Stimulated activated naive CD8-positive, alpha-beta T cell treated with anti-CD3 and anti-CD28 coated beads, Interleukin-15, amount 100 ng/mL, for 72 hours (primary cell): ENCODE measurements around the gene BCL7C.

Experiments used
- ATAC-seq: fragments of 150-1000 bp; cut with Tn5 transposase; 2 replicates; pipeline ENCODE4 v1.10.0; 2021; ENCODE audit warnings: mild to moderate bottlenecking, moderate library complexity
- DNase-seq, 2 donors: peaks; one replicate each; pipeline ENCODE4 v3.0.0; 2021 to 2022
- H3K27ac Mint-ChIP-seq, 2 donors: one replicate each; pipeline ENCODE4 v1.8.0; 2022; ENCODE audit warnings: mild to moderate bottlenecking in 2 of 2, mixed read lengths in 2 of 2, moderate library complexity in 2 of 2
- H3K27me3 Mint-ChIP-seq: one replicate; pipeline ENCODE4 v1.8.0; 2022; ENCODE audit warnings: mixed read lengths
- H3K4me1 Mint-ChIP-seq: one replicate; pipeline ENCODE4 v1.8.0; 2022; ENCODE audit warnings: mild to moderate bottlenecking, mixed read lengths
- H3K4me3 Mint-ChIP-seq, 2 donors: one replicate each; pipeline ENCODE4 v1.8.0; 2022; ENCODE audit warnings: mild to moderate bottlenecking in 2 of 2, mixed read lengths in 2 of 2, moderate library complexity in 1 of 2
- H3K9me3 Mint-ChIP-seq, 2 donors: one replicate each; pipeline ENCODE4 v1.8.0; 2022; ENCODE audit warnings: mixed read lengths in 2 of 2

BCL7C gene

DNA sequence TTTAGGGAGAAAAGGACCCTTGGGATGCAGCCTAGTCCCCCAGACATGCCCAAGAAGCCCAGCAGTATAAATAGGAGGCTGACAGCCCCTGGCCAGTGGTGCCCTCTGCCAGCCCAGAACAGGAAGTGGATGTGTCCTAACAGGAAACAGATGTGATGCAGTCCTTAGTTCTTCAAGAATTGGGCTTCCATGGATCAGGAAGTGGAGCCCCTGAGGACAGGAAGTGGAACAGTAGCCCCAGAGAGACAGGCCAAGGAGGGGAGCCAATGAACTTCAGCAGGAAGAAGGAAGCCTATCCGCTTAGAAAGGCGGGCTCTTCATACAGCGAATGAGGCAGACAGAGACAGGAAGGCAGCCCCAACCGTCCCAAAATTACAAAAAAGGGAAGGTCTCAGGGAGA lies 9.7 kb upstream of the BCL7C start:
- ATAC-seq (no peak), DNase-seq (peak; percentile 20 to 24)

DNA sequence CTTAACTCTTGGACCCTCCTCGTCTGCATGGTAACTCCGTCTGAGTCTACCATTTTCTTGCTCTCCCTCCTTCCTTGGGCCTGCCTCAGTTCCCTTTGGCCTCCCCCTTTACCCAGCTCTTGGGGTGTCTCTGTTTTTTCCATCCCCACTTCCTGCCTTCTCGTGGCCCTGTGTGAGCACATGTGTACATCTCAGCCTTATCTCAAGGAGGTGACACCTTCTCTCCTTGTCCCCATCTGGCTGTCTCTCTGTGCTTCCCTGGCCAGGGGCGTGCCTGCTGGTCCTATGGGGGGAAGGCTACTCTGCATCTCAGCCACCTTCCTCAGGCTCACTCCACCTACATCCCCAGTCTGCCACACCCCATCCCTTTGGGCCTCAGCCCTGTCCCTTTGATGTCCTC lies 9.1 kb upstream of the BCL7C start:
- ATAC-seq (peak; percentile 56), DNase-seq (peak; percentile 29 to 43)
- Mint-ChIP-seq H3K4me3 (peak overlapping the region; percentile 97 to 100), H3K27ac (peak overlapping the region; percentile 97 to 99), H3K4me1 (peaks cover 26% of the 10 kb centered on the region), H3K9me3 (peaks cover 4 to 8% of the 10 kb centered on the region in 2 donors), H3K27me3 (no peaks in the 10 kb centered on the region)

More for the DNA sequence above, 9.7 kb upstream of the BCL7C start:
- peak overlapping the region; percentile 98 for H3K27ac Mint-ChIP-seq
- peak overlapping the region; percentile 67 to 100 for H3K4me3 Mint-ChIP-seq
- peaks cover 4 to 8% of the 10 kb centered on the region in 2 donors for H3K9me3 Mint-ChIP-seq
- no peaks in the 10 kb centered on the region for H3K27me3 Mint-ChIP-seq
- H3K4me1 Mint-ChIP-seq = peaks cover 26% of the 10 kb centered on the region

DNA sequence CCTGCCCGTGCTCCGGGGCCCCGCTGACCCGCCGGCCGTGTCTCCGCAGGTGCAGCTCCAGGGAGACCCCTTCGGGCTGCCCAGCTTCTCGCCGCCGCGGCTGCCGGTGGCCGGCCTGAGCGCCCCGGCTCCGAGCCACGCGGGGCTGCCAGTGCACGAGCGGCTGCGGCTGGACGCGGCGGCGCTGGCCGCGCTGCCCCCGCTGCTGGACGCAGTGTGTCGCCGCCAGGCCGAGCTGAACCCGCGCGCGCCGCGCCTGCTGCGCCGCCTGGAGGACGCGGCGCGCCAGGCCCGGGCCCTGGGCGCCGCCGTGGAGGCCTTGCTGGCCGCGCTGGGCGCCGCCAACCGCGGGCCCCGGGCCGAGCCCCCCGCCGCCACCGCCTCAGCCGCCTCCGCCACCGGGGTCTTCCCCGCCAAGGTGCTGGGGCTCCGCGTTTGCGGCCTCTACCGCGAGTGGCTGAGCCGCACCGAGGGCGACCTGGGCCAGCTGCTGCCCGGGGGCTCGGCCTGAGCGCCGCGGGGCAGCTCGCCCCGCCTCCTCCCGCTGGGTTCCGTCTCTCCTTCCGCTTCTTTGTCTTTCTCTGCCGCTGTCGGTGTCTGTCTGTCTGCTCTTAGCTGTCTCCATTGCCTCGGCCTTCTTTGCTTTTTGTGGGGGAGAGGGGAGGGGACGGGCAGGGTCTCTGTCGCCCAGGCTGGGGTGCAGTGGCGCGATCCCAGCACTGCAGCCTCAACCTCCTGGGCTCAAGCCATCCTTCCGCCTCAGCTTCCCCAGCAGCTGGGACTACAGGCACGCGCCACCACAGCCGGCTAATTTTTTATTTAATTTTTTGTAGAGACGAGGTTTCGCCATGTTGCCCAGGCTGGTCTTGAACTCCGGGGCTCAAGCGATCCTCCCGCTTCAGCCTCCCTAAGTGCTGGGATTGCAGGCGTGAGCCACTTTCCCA lies 8.4 kb upstream of the BCL7C start:
- Mint-ChIP-seq H3K27me3 (no peaks in the 10 kb centered on the region), H3K9me3 (peaks cover 4 to 8% of the 10 kb centered on the region in 2 donors), H3K27ac (peak overlapping the region; percentile 97 to 99), H3K4me1 (peaks cover 29% of the 10 kb centered on the region), H3K4me3 (peak overlapping the region; percentile 97 to 100)
- peak; percentile 69 to 77 for DNase-seq
- peak; percentile 89 for ATAC-seq

DNA sequence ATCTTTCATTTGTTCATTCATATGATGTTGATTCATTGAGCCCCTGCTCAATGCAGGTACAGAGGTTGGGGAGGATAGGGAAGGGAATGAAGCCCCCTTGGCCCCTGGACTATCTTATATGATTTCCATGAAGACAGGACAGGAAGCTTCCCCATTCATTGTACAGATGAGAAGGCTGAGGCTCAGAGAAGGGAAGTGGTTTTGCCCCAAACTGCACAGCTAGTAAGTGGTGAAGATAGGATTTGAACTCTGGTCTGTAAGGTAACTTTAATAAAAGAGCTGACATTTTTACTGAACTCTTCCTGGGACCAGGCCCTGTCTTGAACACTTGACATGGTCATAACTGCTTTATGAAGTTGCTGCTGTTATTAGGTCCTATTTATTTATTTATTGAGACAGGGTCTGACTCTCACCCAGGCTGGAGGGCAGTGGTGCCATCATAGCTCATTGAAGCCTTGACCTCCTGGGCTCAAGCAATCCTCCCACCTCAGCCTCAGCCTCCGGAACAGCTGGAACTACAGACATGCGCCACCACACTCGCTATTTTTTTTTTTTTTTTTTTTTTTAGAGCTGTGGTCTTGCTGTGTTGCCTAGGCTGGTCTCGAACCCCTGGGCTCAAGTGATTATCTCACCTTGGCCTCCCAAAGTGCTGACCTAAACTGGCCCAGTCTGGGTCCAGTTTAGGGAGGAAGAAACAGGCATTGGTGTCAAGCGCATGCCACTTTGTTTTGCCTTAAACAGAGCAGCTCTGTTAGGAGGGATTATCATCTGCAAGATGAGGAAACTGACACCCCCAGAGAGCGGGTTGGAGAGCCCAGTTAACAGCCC lies 7.5 kb upstream of the BCL7C start:
- no peak for DNase-seq
- Mint-ChIP-seq H3K27ac (peak overlapping the region; percentile 74 to 87), H3K27me3 (no peaks in the 10 kb centered on the region)

DNA sequence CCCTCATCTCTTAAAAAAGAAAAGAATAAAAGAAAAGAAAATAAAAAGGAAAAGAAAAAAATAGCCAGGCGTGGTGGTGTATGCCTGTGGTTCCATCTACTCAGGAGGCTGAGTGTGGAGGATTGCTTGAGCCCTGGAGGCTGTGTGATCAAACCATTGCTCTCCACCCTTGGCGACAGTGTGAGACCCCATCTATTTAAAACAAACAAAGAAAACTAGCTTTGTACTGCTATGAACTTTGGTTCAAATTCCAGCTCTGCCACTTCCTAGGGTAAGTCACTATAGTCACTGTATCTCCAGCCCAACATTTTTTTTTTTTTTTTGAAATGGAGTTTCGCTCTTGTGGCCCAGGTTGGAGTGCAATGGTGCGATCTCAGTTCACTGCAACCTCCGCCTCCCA lies 6.7 kb upstream of the BCL7C start:
- ATAC-seq = no peak
- no peaks in the 10 kb centered on the region for H3K27me3 Mint-ChIP-seq
- peaks cover 46% of the 10 kb centered on the region for H3K4me1 Mint-ChIP-seq
- H3K9me3 Mint-ChIP-seq = peaks cover 4 to 8% of the 10 kb centered on the region in 2 donors
- no peak for DNase-seq
- no peak overlapping the region for H3K4me3 Mint-ChIP-seq
- no peak overlapping the region for H3K27ac Mint-ChIP-seq

More for the DNA sequence above, 7.5 kb upstream of the BCL7C start:
- Mint-ChIP-seq H3K4me1 (peaks cover 38% of the 10 kb centered on the region), H3K4me3 (peak overlapping the region; percentile 60 to 72), H3K9me3 (peaks cover 4 to 8% of the 10 kb centered on the region in 2 donors)
- ATAC-seq = no peak

DNA sequence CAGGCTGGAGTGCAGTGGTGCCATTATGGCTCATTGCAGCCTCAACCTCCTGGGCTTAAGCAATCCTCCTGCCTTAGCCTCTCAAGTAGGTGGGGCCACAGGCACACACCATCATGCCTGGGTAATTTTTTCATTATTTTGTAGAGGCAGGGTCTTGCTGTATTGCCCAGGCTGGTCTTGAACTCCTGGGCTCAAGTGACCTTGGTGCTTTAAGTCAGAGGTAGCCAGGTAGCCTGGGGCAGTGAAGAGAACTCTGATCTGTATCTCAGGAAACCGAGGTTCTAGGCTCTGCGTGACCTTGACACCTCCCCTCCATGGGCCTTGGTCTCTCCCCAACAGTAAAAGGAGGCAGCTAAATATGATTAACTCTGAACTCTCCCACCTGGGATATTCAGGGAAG lies 5.9 kb upstream of the BCL7C start:
- Mint-ChIP-seq H3K4me1 (peaks cover 54% of the 10 kb centered on the region), H3K27me3 (no peaks in the 10 kb centered on the region), H3K27ac (no peak overlapping the region), H3K9me3 (peaks cover 4 to 8% of the 10 kb centered on the region in 2 donors), H3K4me3 (no peak overlapping the region)
- ATAC-seq (no peak), DNase-seq (no peak)

DNA sequence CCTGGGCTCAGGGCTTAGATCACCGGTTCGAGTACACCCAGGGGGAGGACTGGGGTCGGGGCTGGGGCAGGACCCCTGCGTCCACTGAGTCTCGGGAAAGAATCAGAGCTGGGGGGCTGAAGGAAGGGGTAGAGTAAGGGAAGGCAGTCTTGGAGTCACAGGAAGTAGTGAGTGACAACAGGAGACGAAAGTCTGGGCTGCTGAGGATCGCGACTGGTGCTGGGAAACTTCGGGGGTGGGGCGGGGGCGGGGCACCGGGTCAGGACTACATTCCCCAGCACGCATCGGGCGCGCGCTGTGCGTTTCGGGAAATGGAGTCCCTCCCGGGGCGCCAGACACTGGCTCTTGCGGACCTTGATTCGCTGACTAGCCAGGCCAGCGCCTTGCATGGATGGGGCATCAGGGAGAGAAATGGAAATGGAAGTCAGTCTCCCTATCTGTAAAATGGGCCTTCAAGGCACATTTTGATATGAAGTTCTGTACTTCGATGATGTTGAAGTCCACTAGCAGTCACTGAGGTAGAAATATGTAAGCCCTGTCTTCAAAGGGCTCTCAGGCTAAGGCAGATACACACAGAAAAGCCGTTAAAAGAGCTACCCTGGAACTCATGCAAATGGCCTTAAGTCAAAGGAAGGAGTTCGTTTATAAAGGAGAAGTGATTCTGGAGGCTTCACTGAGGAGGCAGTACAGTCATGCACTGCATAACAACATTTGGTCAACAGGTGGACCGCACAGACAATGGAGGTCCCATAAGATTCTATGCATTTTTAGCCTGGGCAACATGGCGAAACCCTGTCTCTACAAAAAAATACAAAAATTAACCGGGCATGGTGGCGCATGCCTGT lies 3.2 kb upstream of the BCL7C start:
- H3K27me3 Mint-ChIP-seq = no peaks in the 10 kb centered on the region
- peak; percentile 59 for ATAC-seq
- peak; percentile 76 to 83 for DNase-seq
- H3K27ac Mint-ChIP-seq = peak overlapping the region; percentile 35 to 89
- no peaks in the 10 kb centered on the region for H3K9me3 Mint-ChIP-seq
- H3K4me3 Mint-ChIP-seq = peak overlapping the region; percentile 76 to 82
- H3K4me1 Mint-ChIP-seq = peaks cover 59% of the 10 kb centered on the region

DNA sequence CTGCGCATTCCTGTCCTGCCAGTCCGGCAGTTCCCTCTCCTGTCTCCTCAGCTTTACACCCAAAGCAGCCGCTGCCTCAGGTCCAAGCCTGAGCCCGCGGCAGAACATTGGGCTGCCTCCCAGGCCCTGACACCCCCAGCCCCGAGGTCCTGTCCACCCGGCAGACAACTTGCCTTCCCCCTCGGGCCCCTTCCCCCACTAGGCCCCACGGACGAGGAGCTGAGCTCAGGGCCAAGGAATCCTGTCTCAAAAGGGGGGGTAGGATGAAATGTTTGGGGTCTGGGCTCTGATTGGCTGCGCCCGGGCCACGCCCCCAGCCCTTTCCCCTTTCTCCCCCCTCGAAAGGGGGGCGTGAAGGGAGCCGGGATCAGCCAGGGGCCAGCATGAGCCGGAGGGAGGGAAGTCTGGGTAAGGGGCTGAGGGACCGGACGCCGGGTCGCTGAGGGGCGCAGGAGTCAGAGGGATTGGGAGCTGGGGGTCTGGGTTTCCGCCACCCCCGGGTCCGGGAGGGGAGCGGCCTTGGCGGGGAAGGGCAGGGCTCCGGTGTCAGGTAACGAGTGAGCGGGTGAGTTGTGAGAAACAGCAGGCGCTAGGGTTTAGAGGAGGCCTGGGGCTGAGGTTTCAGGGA lies 2.5 kb upstream of the BCL7C start, which contains the start of gene CTF1:
TSS of gene CTF1 (plus strand) at position 354 of the 628 bp plus-strand sequence. CDS start at position 384, 30 bp downstream.
- ATAC-seq = no peak
- Mint-ChIP-seq H3K27me3 (no peaks in the 10 kb centered on the region), H3K27ac (peak within 1 kb of the TSS; percentile 35 to 89), H3K9me3 (no peaks in the 10 kb centered on the region), H3K4me1 (peaks cover 59% of the 10 kb centered on the region), H3K4me3 (peak within 1 kb of the TSS; percentile 76 to 82)
- DNase-seq = peak in 1 of 2 donors; percentile 12

DNA sequence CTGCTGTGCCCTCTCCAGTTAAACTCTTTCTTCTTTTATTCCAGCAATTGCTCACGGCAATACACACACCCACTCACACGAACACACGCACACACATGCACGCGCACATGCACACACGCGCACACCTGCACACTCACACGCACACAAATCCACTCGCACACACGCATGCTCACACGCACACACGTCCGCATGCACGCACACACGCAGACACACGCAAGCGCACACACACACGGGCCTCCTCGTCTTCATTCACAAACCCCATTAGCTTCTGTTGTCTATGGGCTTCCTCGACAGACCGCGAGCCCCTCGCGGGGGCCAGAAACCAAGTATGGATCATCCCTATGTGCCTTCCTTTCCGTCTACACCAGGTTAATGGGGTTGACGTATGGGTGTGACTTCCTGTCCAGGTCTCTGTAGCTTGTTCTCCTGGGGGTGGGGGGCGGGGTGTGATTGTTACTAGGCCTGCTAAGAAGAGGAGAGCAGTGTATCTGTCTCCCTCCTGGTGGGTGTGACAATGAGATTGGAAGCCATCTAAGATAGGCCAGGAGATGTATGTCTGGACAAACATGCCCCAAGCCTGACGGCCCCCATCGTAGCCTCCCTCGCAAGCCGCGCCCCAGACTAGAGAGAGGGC lies 1.9 kb upstream of the BCL7C start:
- DNase-seq (peak in 1 of 2 donors; percentile 16), ATAC-seq (no peak)
- Mint-ChIP-seq H3K27me3 (no peaks in the 10 kb centered on the region), H3K4me3 (no peak overlapping the region), H3K9me3 (no peaks in the 10 kb centered on the region), H3K4me1 (peaks cover 53% of the 10 kb centered on the region), H3K27ac (no peak overlapping the region)

DNA sequence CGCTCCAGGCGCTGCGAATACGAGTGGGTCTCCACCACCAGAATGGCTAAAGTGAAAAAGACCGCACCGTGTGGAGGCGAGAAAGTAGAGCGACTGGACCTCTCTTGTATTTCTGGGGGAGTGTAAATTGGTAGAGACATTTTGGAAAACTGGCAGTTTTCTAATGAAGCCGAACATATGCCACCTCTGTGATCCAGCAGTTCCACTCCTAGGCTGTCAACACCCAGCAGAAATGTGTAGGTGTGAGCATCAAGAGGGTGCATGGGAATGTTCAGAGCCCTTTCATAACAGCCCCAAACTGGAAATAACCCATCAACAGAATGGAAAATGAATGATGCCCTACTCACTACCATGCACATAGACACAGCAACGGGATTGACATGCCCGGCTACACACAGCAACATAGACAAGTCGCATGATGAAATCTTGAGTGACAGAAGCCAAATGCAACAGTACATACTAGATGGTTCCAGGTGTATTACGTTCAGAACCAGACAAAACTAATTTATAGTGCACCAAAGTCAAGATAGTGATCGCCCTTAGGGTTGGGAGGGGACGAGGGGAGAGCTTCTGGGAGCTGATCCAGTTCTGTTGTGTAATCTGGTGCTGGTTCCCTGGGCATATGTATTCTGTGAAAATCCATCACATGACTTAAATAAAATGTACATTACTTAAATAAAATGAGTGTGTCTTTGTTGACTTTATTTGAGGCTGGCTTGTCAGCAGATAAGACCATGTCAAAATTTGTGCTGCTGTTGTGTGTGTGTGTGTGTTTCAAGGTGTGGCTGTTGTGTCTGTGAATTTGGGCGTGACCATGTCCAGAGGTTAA lies 877 bp upstream of the BCL7C start:
- H3K4me3 Mint-ChIP-seq = peak overlapping the region; percentile 70 to 79
- H3K9me3 Mint-ChIP-seq = no peaks in the 10 kb centered on the region
- no peaks in the 10 kb centered on the region for H3K27me3 Mint-ChIP-seq
- peak overlapping the region in 1 of 2 donors; percentile 20 for H3K27ac Mint-ChIP-seq
- peaks cover 51% of the 10 kb centered on the region for H3K4me1 Mint-ChIP-seq
- DNase-seq (no peak), ATAC-seq (no peak)

DNA sequence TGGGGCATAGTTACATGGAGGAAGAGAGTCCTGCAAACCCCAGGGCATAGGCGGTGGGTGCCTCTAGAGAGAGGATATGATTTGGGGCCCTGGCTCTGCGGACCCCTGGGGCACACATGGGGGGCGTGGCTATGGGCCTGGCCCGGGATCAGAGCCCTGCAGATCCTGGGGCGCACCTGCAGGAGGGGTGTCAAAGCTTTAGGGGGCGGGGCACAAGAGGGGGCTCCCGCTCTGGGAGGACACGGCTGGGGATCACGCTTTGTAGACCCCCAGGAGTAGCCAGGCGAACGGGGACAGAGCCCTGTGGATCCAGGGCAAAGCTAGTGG lies 497 bp downstream of the BCL7C start:
- Mint-ChIP-seq H3K4me3 (peak overlapping the region; percentile 93 to 96), H3K27ac (peak overlapping the region; percentile 96 to 97), H3K4me1 (peaks cover 57% of the 10 kb centered on the region), H3K27me3 (no peaks in the 10 kb centered on the region), H3K9me3 (no peaks in the 10 kb centered on the region)
- ATAC-seq (peak; percentile 32), DNase-seq (peak; percentile 36 to 41)

DNA sequence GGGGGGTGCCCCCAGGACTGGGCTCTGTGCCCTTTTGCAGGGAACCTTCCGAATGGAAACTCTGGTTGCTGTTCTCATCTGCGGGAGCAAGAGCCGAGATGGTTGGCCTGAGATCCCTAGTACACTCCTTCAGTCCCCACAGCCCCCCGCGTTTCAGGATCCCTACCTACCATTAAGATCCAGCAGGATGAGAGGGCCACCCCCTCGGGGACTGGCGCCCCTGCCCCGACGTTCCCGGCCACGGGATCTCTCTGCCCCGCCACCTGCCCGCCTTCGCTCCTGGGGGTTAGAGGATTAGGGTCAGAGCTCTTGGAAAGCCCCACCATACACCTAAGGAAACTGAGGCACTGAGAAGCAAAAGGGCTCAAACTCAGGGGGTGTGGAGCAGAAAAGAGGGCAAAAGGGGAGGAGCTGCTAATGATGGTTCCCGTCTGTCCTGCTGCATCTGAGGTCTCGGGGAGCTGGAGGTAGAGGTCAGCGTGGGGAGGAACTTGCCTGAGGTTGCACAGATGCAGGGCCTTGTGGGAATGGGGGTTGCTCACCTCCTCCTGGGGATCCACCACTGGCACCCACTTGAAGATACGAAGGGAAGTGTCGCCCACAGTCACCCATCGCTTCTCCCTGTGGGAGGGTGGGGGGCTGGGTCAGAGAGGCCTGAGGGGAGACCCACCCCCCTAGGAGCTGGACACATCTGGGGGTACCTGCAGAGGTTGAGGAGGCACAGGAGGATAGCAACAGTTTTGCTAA lies 1.0 kb downstream of the BCL7C start:
- Mint-ChIP-seq H3K27me3 (no peaks in the 10 kb centered on the region), H3K4me1 (peaks cover 57% of the 10 kb centered on the region), H3K9me3 (no peaks in the 10 kb centered on the region), H3K4me3 (peak overlapping the region; percentile 93 to 96), H3K27ac (peak overlapping the region; percentile 96 to 97)
- DNase-seq (no peak), ATAC-seq (no peak)
